AG08396 (cell line): ENCODE measurements around the gene ANKRD44.

Experiments used
- DNase-seq: peaks from one replicate; pipeline ENCODE4 v3.0.0; 2012; ENCODE audit warnings: low spot score, mixed read lengths

Gene ANKRD44

GRCh38 chr2:196987298-196987648, 323.3 kb downstream of the ANKRD44 start:
- no peak for DNase-seq

DNA sequence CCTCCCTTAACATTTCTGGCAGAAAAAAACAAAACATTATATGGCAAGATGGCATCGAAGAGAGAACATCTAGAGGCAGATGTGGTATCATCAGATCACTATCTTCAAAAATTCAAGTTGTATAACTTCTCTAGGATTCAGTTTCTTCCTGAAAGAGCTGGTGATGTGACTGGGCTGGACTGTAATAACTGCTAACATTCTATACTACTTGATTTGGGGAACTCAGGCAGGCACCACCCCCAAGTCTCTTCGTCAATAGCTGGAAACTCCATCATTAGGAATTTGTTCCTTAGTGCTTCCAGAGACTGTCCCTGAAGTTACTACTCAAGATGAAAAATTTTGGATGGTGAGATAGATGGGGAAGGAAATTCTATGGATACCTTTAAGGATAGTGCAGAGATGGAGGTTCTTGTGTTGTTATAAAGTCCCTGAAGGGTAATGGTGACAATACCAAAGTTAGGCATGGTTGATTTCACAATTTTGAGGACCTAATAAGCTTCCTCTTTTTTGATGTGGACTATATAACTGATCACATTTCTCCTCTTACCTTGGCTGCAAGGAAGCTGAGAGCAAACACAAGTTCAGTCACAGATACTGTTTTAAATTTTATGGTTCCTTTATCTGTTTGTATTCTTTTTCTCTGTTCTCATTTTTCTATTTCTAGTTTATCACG, 324.9 kb downstream of the ANKRD44 start:
- DNase-seq, result no peak

DNA sequence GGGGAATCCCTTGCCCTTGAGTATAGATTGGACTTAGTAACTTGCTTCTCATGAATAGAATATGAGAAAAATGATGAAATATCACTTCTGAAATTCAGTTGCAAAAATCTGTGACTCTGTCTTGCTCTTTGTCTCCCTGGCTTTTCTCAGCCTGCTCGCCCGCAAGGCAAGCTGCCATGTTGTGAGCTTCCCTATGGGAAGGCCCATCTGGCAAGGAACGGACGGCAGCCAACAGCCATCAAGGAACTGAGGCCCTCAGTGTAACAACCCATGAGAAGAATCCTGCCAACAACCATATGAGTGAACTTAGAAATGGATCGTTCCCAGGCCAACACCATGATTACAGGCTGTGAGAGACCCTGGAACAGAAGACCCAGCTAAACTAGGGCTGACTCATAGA, 325.7 kb downstream of the ANKRD44 start:
- no peak for DNase-seq

- DNase-seq, result no peak
Measured at GRCh38 chr2:196983934-196984333, 326.6 kb downstream of the ANKRD44 start.

DNA sequence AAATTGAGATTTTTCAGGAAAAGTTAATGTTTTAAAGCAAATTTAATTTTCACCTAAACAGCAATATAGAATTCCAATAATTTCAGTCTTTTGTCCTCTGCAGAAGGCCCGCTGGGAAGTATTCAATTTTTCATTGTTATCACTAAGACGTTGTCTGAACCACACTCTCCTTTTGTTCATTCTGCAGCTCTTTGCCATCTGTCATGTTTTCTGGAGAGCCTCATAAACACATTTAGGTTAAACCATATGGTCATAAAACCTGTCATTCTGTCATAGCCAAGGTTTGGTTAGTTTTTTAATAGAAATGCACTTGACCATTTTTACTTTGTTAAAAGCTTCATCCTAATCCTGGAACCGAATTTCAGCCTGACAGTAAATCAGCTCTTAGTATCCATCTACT, 330.1 kb downstream of the ANKRD44 start:
- no peak for DNase-seq

DNA sequence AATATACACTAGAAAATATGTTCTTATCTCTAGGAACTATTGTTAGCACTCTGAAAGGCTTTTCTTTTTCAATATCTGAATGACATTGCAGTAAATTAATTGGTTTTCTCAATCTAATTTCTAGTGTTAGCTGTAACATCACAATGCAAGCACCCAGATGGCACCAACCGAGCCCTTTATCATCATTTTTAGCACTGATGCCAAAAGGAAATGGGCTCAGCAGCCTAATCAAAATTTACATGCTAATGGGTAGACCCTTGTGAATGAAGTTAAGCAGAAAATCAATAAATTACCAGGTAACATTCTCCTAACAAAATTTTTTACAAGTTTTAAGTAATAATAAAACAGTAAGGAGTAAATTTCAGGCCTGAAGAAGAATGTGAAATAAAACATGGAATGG, 330.6 kb downstream of the ANKRD44 start:
- DNase-seq, result no peak

- no peak for DNase-seq
Measured at GRCh38 chr2:196977507-196977906, 333.1 kb downstream of the ANKRD44 start.

DNA sequence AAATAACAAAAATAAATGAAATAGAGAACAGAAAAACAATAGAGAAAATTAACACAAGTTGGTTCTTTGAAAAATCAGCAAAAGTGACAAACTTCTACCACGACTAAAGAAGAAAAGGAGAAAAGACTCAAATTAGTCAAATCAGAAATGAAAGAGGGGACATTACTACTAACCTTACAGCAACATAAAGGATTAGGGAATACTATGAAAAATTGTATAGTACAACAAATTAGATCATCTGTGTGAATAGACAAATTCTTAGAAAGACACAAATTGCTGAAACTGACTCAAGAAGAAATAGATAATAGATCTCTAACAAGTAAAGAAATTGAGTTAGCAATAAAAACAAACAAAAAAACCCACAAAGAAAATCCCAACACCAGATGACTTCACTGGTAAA, 335.6 kb downstream of the ANKRD44 start:
- DNase-seq, result no peak

DNA sequence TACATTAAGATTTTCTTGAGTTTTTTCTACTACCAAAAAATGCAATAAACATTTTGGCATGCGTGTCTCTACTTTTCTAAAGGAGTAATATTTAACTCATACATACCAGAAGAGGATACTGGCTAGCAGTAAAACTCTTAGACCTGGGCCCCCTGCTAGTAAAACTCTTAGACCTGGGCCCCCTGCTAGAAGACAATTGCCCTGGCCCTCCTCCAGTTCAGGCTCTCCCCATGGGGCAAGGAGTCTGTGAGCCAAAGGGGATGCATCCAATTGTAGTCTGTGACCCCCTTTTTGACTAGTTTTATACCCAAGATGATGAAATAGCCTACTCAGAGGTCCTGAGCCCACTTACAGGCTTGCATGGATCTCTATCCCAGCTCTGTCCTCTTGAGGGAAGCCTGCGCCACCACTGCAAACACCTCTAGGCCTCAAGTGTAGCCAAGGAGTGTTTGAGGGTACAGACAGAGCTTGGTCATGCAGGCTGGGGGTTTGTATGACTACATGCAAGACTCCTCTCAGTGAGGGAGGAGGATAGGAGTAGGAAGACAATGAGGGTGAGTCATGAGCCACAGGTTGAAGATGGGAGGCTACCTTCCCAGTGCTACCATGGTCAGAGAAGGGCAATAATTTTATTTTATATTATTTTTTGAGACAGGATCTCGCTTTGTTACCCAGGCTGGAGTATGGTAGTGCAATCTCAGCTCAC, 338.9 kb downstream of the ANKRD44 start:
- no peak for DNase-seq

GRCh38 chr2:196970099-196970498, 340.5 kb downstream of the ANKRD44 start:
- DNase-seq, result no peak

GRCh38 chr2:196968516-196968915, 342.1 kb downstream of the ANKRD44 start:
- DNase-seq, result no peak

DNA sequence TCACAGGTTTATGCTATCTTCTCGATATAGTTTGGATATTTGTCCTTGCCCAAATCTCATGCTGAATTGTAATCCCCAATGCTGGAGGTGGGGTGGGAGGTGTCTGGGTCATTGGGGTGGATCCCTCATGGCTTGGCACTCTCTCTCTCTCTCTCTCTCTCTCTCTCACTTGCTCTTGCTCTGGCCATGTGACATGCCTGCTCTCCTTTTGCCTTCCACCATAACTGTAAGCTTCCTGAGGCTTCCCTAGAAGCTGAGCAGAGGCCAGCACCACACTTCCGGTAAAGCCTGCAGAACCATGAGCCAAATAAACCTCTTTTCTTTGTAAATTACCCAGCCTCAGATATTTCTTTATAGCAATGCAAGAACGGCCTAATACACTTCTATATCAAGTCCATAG, 342.8 kb downstream of the ANKRD44 start:
- no peak for DNase-seq

GRCh38 chr2:196967116-196967515, 343.5 kb downstream of the ANKRD44 start:
- peak; percentile 46 for DNase-seq

- no peak for DNase-seq
Measured at GRCh38 chr2:196966061-196966460, 344.5 kb downstream of the ANKRD44 start.

DNA sequence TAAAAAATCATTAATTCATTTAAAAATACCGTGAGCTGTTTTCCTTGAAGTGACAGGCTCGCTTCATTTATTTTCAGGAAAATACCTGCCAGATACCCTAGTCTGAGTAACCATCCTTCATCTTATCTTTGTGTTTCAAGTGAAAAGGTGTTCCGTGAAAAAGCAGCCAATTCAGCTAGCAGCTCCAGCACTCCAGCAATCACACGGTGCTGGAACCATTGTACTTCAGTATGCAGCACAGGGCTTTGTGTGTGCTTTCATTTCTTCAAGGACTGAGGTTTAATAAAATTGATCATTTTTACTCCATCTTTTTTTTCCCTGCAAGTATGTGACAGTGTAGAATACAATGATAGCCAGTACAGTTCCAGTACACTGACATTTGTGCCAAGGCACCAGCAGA, 344.9 kb downstream of the ANKRD44 start:
- DNase-seq, result no peak

GRCh38 chr2:196963961-196964360, 346.6 kb downstream of the ANKRD44 start:
- no peak for DNase-seq

GRCh38 chr2:196963043-196963442, 347.5 kb downstream of the ANKRD44 start:
- DNase-seq, result no peak

DNA sequence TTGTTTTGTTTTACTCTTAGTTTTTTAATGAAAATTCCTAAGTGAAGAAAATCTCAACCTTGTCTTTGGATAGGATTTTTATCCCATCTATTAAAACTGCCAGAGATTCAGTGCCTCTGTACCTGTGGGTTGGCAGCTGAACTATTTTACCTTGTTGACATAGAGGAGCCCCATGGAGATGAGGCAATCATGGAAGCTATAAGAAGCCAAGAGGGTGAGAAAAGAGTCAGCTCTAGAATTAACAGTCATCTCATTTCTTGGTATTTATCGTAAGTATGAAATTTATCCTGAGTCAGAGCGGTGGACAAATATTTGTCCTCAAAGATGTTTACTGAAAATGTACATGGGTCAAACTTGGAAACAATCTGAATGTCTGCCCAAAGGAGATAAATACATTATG, 348.3 kb downstream of the ANKRD44 start:
- no peak for DNase-seq

- DNase-seq, result no peak
Measured at GRCh38 chr2:196961889-196962288, 348.7 kb downstream of the ANKRD44 start.

DNA sequence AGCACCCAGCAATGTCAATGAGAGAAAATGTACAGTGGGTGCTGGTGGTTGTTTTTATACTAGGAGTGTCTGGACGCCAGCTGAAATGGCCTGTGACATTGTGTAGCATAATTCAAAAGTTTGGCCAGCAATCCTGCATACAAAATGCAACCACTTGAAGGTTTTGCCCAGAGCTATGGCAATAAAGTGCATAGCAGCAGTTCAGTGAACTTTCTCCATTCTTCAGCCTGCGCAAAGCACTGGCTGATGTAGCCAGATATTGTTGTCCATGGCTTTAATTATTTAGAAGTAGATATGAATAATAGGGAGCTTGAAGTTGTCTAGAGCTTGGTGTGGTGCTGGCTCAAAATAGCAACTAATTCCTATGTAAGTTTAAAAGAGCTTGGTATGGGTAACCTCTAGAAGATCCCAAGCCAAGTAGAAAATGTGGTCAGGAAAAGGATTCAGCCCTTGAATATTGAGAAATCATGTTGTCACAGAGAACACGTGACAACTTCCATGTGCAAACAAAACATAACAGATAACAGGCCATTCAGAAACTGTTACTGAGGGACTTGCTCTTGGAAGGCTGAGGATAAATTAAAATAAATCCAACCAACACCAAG, 350.7 kb downstream of the ANKRD44 start:
- DNase-seq, result no peak

- no peak for DNase-seq
Measured at GRCh38 chr2:196959281-196959680, 351.3 kb downstream of the ANKRD44 start.

DNA sequence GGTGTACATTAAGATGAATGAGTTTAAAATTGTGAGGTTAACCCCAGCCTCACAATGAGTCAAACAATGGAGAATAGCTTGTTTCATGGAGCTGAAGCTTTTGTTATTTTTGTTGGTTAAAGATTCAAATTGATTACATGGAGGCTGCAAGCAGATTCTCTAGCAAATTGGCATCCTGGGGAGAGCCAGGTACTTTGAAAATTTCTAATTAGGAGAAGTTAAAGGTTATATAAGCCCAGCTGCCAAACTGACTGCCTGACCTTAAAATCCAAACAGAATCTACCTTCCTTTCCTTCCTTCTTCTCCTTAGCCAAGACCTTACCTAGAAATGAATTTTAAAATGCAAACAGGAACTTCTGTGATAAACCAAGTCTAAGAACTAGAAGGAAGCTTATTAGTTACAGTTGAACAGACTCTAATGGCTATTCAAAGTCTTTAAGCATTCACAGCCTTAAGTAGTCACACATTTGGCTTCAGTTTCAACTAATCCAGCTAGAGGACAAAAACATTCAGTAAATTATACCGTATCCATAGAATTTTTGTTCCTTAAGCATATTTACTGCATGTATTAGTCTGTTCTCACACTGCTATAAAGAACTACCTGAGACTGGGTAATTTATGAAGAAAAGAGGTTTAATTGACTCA, 352.6 kb downstream of the ANKRD44 start:
- DNase-seq, result no peak

- no peak for DNase-seq
Measured at GRCh38 chr2:196957442-196957841, 353.1 kb downstream of the ANKRD44 start.
